Activated naive CD4-positive, alpha-beta T cell treated with anti-CD3 and anti-CD28 coated beads, Interleukin-2, amount 50 U/mL, for 24 hours (primary cell): Measurements from ENCODE around the gene ASPG.

Experiments used
- H3K27ac Mint-ChIP-seq: one replicate; pipeline ENCODE4 v1.8.0; 2021; ENCODE audit warnings: mild to moderate bottlenecking, mixed read lengths
- H3K27me3 Mint-ChIP-seq: one replicate; pipeline ENCODE4 v1.8.0; 2021; ENCODE audit warnings: mixed read lengths
- H3K36me3 Mint-ChIP-seq: one replicate; pipeline ENCODE4 v1.8.0; 2021; ENCODE audit warnings: mixed read lengths
- H3K4me1 Mint-ChIP-seq: one replicate; pipeline ENCODE4 v1.8.0; 2021; ENCODE audit warnings: mixed read lengths
- H3K4me3 Mint-ChIP-seq: one replicate; pipeline ENCODE4 v1.8.0; 2021; ENCODE audit warnings: mild to moderate bottlenecking, mixed read lengths
- H3K9me3 Mint-ChIP-seq: one replicate; pipeline ENCODE4 v1.8.0; 2021; ENCODE audit warnings: mixed read lengths

Gene ASPG

GRCh38 chr14:104096318-104096717, 10.8 kb downstream of the ASPG start:
- H3K36me3 Mint-ChIP-seq = no peaks in the 10 kb centered on the region
- peaks cover 5% of the 10 kb centered on the region for H3K4me1 Mint-ChIP-seq
- no peak overlapping the region for H3K4me3 Mint-ChIP-seq

GRCh38 chr14:104096751-104097700, 11.5 kb downstream of the ASPG start:
- no peaks in the 10 kb centered on the region for H3K9me3 Mint-ChIP-seq
- no peaks in the 10 kb centered on the region for H3K36me3 Mint-ChIP-seq
- H3K27me3 Mint-ChIP-seq = peaks cover 1% of the 10 kb centered on the region
- H3K4me1 Mint-ChIP-seq = peaks cover 5% of the 10 kb centered on the region
- H3K4me3 Mint-ChIP-seq = no peak overlapping the region
- no peak overlapping the region for H3K27ac Mint-ChIP-seq

More at GRCh38 chr14:104096318-104096717, 10.8 kb downstream of the ASPG start:
- H3K27me3 Mint-ChIP-seq = peaks cover 1% of the 10 kb centered on the region
- no peaks in the 10 kb centered on the region for H3K9me3 Mint-ChIP-seq
- H3K27ac Mint-ChIP-seq = peak overlapping the region; percentile 62

GRCh38 chr14:104098272-104099095, 13.0 kb downstream of the ASPG start:
- peaks cover 5% of the 10 kb centered on the region for H3K4me1 Mint-ChIP-seq
- no peaks in the 10 kb centered on the region for H3K36me3 Mint-ChIP-seq
- no peaks in the 10 kb centered on the region for H3K9me3 Mint-ChIP-seq
- H3K27ac Mint-ChIP-seq = no peak overlapping the region
- H3K27me3 Mint-ChIP-seq = peaks cover 1% of the 10 kb centered on the region
- H3K4me3 Mint-ChIP-seq = no peak overlapping the region

DNA sequence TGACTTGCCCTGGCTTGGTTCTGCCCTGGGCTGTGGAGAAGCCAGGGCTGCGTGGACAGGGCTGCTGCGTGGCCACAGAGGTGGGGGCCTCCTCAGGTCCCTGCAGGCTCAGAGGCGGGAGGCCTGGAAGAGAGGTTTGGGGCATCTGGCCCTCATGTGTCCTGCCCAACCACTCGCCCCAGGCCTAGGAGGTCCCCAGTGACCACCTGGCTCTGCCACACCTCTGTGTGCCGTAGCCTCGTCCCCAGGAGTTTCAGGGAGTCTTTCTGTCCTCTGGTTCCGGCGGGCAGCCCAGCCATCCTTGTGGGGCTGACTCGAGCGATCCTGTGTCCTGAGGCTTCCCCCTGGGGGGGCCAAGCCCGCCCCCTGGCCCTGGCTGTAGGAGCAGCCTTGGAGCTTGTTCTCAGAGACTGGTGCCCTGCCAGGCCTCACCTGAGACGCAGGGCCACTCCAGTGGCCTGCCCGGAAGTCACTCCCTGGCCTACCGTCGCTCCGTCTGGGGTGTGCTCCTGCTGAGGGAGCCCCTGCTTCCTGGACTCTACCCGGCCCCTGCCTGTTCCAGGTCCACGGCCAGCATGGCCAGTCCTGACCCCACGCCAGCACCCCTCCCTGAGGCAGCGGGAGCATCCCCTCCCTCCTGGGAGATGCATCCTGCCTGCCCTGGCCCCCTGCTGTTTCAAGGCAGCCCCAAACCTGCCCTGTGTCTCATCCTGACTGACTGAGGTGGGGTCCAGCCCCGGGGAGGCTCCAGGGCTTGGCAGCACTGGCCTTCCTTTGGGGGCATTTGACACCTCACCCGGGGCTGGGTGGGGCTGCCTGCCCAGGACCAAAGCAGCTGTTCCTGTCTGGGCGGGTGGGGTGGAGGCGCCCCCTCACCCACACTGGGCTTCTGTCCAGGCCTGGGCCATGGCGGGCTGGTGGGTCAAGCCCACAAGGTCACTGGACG, 13.9 kb downstream of the ASPG start:
- peaks cover 3% of the 10 kb centered on the region for H3K4me1 Mint-ChIP-seq
- no peak overlapping the region for H3K4me3 Mint-ChIP-seq
- H3K9me3 Mint-ChIP-seq = no peaks in the 10 kb centered on the region
- H3K27ac Mint-ChIP-seq = no peak overlapping the region
- no peaks in the 10 kb centered on the region for H3K36me3 Mint-ChIP-seq
- peaks cover 1% of the 10 kb centered on the region for H3K27me3 Mint-ChIP-seq

DNA sequence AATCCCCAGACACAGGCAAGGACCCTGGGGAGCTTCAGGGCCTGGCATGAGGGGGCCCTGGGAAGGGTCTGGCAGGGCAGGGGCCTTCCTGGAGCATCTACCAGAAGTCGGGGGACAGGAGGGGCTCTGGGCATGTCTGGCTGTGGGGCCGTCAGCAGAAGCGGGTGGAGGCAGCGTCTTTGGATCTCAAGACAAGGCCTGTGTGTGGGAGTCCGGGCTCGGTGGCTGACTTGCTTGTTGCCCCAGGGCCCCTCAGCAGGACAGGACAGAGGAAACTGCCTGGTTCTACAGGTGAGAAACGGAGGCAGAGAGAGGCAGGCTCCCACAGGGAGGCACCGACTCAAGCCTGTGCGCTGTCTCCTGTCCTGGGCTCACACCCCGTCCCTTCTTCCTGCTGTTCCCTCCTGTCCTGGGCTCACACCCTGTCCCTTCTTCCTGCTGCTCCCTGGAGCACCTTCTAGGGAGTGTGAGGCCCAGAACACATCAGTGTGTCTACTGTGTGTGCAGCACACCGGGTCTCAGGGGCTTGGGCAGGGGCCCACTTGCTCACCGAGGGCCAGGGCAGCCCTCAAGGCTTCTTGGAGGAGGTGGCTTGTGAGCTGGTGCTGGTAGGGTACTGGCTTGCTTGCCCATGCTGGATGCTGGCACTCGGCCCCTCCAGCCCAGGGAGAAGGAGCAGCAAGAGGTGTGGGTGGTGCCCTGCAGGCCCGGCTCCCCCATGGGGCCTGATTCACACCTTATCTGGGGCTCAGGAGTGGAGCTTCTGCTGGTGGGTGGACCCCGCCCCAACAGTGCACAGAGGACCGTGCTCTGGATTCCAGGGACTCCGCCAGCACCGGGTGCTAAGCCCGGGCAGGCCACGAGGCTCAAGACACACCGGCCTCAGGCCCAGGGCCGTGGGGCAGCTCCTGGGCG, 14.9 kb downstream of the ASPG start:
- no peak overlapping the region for H3K4me3 Mint-ChIP-seq
- H3K27me3 Mint-ChIP-seq = peaks cover 1% of the 10 kb centered on the region
- H3K36me3 Mint-ChIP-seq = no peaks in the 10 kb centered on the region
- no peak overlapping the region for H3K27ac Mint-ChIP-seq
- H3K9me3 Mint-ChIP-seq = no peaks in the 10 kb centered on the region
- H3K4me1 Mint-ChIP-seq = no peaks in the 10 kb centered on the region

GRCh38 chr14:104101086-104101621, 15.7 kb downstream of the ASPG start:
- Mint-ChIP-seq H3K27ac (no peak overlapping the region), H3K4me3 (no peak overlapping the region), H3K4me1 (no peaks in the 10 kb centered on the region), H3K36me3 (no peaks in the 10 kb centered on the region), H3K27me3 (no peaks in the 10 kb centered on the region), H3K9me3 (no peaks in the 10 kb centered on the region)

DNA sequence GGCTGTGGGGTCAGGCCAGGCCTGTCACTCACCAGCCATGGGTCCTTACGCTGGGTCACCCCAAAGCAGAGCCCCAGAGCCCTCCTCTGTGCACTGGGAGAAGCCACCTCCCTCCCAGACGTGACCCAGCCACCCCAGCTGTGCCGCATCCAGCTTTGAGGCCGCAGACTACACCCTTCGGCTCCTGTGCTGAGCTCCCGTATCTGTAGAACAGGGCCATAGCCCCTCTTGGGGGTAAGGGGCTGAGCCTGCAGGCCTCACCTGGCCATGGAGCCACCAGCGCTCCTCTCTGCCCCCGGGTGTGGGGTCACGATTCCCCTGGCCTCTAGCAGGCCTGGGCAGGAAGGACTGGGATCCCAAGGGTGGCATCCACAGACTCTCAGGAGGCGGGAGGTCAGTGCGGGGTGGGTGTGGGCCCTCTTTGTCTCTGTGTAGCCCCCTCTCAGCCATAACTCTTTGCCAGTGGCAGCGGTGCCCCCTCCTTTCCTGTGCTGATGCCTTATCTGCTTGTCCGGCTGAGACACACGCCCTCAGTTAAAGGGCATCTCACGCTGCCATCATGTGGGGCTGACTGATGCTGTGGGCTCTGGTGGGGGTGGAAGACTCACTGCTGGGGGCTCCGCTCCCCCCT, 16.3 kb downstream of the ASPG start:
- H3K4me1 Mint-ChIP-seq = no peaks in the 10 kb centered on the region
- H3K27me3 Mint-ChIP-seq = no peaks in the 10 kb centered on the region
- no peak overlapping the region for H3K27ac Mint-ChIP-seq
- no peaks in the 10 kb centered on the region for H3K9me3 Mint-ChIP-seq
- H3K36me3 Mint-ChIP-seq = no peaks in the 10 kb centered on the region
- no peak overlapping the region for H3K4me3 Mint-ChIP-seq

DNA sequence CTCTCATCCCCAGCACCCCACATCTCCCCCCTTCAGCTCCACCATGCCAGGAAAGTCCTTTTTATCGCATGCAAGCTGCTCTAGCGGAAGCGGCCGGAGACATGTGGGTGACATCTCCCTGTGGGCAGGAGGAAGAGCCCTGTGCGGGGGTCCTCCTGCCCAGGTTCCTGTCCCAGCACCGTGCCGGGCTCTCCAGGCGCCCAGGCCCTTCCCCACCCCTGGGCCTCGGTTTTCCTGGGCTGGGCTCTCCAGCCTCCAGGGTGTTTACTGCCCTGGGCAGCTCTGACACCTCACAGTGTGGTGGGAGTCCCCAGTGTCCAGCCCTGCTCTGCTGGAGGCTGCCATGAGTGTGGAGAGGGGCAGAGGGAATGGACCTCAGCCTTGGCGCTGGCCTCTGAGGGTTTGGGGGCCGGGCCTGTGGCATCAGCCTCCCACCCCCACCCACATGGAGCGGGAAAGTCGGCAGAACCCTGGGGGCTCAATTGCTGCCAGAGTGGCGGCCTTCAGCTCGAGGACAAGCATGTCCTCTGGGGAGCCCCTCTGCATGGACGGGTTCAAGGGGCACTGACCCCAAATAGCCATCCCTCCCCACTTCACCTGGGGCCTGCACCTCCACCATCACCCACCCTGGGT, 16.9 kb downstream of the ASPG start:
- H3K36me3 Mint-ChIP-seq = no peaks in the 10 kb centered on the region
- no peak overlapping the region for H3K4me3 Mint-ChIP-seq

GRCh38 chr14:104103061-104103445, 17.6 kb downstream of the ASPG start:
- H3K4me3 Mint-ChIP-seq = no peak overlapping the region
- H3K27me3 Mint-ChIP-seq = no peaks in the 10 kb centered on the region
- H3K27ac Mint-ChIP-seq = no peak overlapping the region
- H3K9me3 Mint-ChIP-seq = no peaks in the 10 kb centered on the region
- no peaks in the 10 kb centered on the region for H3K36me3 Mint-ChIP-seq
- no peaks in the 10 kb centered on the region for H3K4me1 Mint-ChIP-seq

More for the DNA sequence above, 16.9 kb downstream of the ASPG start:
- no peaks in the 10 kb centered on the region for H3K9me3 Mint-ChIP-seq
- H3K27me3 Mint-ChIP-seq = no peaks in the 10 kb centered on the region
- H3K4me1 Mint-ChIP-seq = no peaks in the 10 kb centered on the region
- no peak overlapping the region for H3K27ac Mint-ChIP-seq

GRCh38 chr14:104103446-104104075, 18.1 kb downstream of the ASPG start:
- H3K36me3 Mint-ChIP-seq = no peaks in the 10 kb centered on the region

DNA sequence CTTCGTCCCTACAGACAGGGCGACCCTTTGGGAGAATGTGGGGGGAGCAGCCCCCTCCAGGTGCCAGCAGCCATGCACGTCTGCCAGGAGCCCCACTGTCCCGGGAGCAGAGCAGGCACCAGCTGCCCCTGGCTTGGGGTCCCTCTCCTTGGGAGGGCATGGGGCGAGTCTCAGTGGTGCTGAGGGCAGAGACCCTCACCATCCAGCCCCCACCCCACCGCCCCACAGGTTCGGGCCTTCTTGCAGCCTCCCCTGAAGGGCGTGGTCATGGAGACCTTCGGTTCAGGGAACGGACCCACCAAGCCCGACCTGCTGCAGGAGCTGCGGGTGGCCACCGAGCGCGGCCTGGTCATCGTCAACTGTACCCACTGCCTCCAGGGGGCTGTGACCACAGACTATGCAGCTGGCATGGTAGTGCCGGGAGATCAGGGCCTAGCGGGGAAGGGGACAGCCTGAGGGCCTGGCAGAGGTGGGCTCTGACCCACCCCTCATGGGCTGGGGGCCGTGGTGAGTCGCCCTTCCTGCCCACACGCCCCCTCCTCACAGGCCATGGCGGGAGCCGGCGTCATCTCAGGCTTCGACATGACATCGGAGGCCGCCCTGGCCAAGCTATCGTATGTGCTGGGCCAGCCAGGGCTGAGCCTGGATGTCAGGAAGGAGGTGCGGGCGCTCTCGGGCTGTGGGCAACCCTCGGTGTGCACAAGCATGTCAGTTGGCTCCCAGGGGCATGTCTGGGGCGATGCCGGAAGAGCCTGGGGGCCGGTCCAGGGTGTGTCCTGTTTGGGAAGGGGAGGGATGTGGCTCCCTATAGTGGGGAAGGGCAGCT, 18.8 kb downstream of the ASPG start:
- Mint-ChIP-seq H3K27ac (no peak overlapping the region), H3K36me3 (no peaks in the 10 kb centered on the region), H3K4me3 (no peak overlapping the region), H3K9me3 (no peaks in the 10 kb centered on the region), H3K27me3 (no peaks in the 10 kb centered on the region), H3K4me1 (no peaks in the 10 kb centered on the region)

More at GRCh38 chr14:104103446-104104075, 18.1 kb downstream of the ASPG start:
- Mint-ChIP-seq H3K4me1 (no peaks in the 10 kb centered on the region), H3K27me3 (no peaks in the 10 kb centered on the region), H3K4me3 (no peak overlapping the region), H3K9me3 (no peaks in the 10 kb centered on the region), H3K27ac (no peak overlapping the region)

- Mint-ChIP-seq H3K4me3 (no peak overlapping the region), H3K27ac (no peak overlapping the region), H3K4me1 (no peaks in the 10 kb centered on the region), H3K36me3 (no peaks in the 10 kb centered on the region), H3K27me3 (no peaks in the 10 kb centered on the region), H3K9me3 (no peaks in the 10 kb centered on the region)
Observed at GRCh38 chr14:104105071-104105821, 19.7 kb downstream of the ASPG start.
